ACHN (cell line): ENCODE measurements around the gene SLC2A4RG.

Experiments
- DNase-seq: peaks from one replicate; pipeline ENCODE4 v3.0.0-alpha.2; 2015
- in situ Hi-C: cut with HindIII; loops from 2 replicates; pipeline ENCODE4 v1.10.0; 2017; ENCODE audit warnings: low sequenced_read_pairs, low pct_ligation_motif_present, low pct_unique_long_range_greater_than_20kb

The SLC2A4RG gene

DNA sequence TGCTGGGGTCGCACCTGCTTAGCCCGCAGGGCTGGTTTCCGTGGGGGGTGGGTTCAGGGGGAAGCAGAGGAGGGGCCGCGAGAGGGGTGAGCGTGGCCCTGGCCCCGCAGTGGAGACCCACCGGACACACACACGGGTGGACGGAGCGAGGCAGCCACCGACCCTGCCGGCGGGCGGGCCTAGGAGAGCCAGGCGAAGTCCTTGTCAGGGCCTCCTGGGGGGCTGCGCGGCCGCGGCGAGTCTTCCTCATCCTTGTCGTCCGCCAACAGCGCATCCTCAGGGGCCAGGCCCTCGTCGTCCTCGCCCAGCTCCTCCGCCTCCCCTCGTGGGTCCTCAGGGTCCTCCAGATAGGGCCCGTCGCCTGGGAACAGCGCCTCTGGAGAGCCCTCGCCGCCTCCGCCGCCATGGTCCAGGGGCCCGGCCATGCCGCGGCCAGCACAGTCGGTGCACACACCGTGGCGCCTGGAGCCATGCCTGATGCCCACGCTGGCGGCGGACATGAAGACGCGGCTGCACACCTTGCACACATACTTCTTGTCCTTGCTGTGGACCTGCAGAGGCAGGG is 7.3 kb downstream of the SLC2A4RG start:
- DNase-seq = no peak
- in situ Hi-C loops = no loop called here

DNA sequence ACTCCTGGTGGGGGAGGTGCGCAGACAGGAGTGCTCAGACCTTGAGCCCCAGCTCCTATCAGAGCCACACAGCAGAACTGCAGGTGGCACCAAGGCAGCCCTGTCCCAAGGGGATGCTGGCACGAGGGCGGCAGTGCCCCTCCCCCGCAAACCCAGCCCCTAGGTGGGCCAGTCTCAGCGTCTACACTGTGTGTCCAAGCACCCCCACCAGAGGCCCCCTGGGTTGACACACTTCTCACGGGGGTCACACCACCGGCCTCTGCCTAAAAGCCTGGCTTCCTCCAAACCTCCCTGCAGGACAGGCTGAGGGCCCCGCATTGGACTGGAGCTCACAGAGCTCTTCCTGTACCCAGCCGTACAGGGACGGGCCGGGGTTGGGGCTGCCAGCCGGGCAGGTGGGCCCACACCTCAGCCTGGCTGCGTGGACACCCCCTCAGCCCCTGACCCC is 8.1 kb downstream of the SLC2A4RG start:
- in situ Hi-C loops = no loop called here
- DNase-seq = no peak

DNA sequence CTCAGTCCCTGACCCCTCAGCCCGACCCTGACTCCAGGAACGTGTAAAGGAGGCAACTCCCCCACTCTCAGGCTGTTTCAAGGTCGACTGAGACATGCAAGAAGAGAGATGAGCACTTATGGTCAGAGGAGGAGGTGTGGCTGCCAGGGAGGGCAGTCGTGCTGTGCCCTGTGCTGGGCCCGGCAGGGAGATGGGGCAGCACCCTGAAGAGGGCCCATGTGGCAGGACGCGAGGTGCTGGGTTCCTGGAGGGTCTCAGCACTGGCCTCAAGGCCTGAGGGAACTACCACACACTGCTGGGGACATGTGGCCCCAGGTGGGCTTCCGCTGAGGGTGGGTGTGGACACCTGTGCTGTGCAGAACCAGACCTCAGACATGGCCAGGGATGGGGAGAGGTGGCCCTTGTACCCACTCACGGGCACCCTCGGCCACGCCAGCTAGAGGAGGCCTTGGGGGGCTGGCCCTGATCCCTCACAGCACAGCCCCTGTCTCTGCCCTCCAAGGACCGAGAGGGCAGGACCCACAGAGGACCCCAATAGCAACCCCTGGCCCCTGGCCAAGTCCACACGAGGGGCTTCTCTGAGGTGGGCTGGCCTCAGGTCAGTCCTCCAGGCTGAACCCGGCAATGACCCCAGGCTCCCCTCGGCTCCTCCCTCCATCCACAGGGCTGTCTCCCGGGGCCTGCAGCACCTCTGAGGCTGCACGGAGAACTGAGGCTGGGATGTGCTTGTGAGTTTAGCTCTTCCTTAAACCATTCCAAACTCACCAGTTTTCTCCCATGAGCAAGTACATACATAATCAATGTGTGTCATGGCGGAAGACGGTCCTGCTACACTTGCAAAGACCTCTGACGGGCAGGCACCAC is 8.7 kb downstream of the SLC2A4RG start:
- in situ Hi-C loops = no loop called here
- DNase-seq = no peak

DNA sequence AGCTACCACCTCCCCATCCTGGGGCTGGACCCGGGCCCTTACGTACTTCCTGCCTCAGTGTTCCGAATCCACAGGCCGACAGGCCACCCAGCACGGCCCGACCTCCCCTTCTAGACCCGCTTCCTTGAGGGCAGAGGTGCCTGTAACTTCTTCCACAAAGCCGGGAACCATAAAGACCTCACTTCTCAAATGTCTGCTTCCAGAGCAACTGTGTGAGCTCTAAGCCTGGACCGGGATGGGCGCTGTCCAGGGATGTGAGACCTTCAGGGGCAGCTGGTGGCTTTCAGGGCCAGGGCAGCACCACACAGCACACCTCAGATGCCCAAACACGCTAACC is 9.3 kb downstream of the SLC2A4RG start:
- DNase-seq = no peak
- in situ Hi-C loops = no loop called here

DNA sequence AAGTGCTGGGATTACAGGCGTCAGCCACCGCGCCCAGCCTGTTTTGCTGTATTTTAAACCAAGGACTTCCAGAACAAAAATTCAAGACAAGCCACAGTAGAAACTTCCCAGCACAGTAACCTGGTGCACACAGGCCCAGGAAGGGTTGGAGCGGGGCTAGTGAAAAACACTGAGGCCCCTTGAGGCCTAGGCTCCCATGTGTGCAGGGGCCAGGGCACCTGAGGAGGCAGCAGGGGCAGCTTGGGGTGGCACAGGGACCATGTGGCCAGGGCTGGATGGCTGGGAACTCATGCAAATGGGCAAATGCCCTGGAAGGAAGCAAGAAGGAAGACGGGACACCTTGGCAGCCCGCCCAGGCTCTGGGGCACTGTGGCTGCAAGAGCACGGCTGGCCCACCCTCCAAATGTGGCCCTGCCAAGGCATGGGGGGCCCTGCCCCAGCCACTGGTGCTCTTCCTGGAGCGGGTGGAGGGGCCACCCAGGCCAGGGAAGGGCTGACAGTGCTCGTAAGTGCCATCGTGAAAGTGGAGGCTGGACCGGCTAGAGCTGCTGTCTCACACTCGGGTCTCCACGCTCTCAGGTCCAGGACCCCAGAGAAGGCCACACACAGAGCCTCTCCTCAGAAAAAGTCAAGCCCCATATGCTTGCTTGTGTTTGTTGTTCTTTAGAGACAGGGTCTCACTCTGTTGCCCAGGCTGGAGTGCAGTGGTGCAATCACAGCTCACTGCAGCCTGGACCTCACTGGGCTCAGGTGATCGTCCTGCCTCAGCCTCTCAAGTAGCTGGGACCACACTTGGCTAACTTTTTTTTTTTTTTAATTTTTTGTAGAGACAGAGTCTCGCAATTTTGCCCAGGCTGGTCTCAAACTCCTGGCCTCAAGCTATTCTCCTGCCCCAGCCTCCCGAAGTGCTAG is 10.3 kb downstream of the SLC2A4RG start:
- DNase-seq = no peak
- in situ Hi-C loops = no loop called here

DNA sequence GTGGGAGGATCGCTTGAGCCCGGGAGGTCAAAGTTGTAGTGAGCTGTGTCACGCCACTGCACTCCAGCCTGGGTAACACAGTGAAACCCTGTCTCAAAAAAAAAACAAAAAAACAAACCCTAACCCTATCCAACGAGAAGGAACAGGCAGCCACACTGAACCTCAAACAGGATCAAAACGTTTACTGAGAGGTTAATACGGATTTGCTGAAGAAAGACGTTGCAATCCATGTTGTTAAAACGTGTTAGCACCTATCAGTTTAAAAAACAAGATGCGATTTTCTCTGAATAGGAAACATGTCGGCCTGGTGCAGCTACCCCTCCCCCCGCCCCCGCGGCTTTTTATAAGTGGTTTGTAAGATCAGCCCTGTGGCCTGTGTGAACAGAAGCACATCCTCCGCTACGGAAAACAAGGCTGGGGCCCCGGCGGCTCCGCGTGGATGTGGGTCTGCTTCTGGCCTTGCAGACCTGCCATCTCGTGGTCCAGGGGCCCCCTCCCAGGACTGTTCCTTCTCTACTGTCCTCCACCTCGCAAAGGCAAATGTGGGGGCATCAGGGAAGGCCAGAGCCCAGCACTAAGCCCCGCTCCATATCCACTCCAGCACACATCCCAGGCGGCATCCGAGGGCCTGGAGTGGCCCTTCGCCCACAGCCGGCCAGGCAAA is 11.4 kb downstream of the SLC2A4RG start:
- in situ Hi-C loops = no loop called here
- DNase-seq = no peak

DNA sequence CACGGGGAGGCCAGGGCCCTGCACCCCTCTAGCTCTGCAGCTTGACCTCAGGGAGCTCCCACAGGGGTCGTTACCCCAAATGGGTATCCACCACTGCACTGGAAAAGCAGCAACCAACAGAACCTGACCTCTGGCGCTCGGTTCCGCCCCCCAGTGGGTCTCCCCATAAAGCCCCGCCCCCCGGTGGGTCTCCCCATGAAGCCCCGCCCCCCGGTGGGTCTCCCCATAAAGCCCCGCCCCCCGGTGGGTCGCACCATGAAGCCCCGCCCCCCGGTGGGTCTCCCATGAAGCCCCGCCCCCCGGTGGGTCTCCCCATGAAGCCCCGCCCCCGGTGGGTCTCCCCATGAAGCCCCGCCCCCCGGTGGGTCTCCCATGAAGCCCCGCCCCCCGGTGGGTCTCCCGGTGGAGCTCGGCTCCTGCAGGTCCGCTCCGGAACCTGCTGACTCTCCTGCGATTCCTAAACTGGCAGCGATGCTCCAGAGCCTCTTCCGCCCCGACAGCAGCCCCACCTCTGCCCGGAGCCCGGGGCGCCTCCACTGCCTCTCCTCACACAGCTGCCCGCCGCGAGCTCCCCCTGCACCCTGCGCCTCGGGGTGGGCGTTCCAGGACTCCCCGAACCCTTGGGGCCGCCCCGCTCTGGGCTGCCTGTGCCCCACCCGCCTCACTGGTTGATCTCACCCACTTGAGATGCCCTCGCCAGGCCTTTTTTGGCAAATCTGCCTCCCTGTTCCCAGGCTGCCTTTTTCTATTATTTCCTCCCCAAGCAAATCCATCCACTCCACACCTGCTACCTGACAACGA is 12.1 kb downstream of the SLC2A4RG start:
- in situ Hi-C loops = no loop called here

DNA sequence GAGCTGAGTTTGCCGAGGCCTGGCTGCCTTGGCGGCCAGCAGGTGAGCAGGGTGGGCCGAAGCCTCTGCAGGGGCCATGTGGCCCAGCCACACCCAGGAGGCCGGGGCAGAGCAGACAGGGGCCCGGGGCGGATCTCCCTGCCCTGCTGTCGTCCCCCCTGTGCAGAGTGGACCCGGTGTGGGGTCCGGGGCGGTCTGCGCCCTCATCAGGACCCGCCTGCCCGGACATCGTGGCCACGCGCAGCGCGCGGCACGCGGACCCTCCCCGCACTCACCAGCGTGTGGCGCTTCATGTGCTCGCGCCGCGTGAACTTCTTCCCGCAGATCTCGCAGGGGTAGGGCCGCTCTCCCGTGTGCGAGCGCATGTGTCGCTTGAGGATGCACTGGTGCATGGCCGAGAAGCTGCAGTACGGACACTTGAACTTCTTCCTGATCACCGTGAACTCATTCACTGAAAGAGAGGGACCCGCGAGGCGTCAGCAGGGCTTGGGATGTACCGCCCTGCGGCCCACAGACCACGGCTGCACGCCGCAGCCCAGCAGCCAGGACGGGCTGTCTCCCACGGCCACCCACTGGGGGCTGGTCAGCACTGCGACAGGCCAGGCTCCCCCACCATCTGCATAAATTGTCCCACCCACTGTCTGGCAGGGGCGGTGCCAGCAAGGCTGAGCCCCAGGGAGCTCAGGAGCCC is 13.0 kb downstream of the SLC2A4RG start:
- no peak for DNase-seq
- in situ Hi-C loops = no loop called here

More for the DNA sequence above, 12.1 kb downstream of the SLC2A4RG start:
- no peak for DNase-seq

DNA sequence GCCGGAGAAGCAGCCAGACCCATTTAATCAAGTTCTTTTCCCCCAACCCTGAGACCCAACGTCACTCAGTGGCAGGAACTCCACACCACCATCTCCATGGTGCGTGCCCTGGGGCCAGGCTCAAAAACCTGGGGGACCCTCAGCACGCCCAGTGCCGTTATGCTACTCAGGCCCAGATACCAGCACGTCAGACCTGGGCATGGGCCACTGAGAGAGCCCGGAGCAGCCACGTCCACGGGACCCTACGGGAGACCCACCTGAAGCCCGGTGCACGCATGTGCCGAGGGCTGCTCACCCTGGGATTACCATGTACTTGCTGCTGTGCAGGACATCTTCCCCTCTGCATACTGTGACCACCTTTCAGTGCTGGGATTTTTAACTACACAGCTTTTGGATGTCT is 13.8 kb downstream of the SLC2A4RG start:
- in situ Hi-C loops = no loop called here

DNA sequence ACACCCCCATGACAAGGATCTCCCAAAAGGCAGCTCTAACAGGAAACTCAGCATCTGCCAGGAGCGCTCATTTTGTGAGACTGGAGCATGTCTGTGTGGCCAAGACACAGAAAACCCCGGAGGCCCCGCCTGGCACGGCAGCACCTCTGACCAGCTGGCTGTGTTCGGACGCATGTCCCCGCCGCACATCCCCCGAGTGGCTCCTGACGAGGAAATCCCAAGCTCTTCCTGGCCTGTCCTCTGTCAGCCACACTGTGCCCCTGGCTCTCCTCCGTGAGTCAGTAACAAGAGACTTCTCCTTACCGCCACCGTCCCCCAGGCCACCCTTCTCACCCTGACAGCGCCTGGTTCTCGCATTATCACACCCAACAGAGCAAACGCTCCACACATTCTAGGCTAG is 14.4 kb downstream of the SLC2A4RG start:
- in situ Hi-C loops = no loop called here
- DNase-seq = no peak

More for the DNA sequence above, 13.8 kb downstream of the SLC2A4RG start:
- no peak for DNase-seq

DNA sequence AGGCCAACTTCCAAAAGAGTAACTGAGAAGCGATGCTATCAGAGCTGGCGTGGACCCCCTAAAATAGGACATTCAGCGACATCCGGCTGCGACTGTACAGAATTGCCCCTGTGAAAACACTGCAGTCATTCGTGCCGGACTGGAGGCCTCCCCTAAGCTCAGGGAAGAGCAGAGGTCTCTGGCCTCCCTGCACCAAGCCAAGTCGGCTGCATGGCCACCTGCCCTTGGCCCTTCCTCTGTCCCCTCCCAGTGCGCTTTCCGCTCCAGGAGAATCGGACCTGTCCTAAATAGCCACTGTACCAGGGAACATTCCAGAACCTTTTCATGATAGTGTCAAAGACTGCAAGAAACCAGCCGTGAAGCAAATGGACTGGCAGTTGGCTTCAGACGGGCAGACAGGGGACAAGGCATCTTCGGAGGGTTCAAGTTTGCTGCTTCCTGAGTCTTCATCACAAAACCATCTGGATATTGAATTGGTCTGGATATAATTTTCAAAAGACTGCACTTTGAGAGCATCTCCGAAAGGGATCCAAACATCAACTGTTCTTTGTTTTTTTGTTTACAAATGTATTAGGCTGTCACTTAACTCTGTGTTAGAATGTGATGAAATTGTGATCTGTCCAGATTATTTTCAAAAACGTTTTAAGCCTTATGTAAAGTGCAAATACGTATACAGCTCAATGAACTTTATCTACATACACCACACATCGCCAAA is 16.5 kb downstream of the SLC2A4RG start:
- in situ Hi-C loops = no loop called here
- DNase-seq = no peak

DNA sequence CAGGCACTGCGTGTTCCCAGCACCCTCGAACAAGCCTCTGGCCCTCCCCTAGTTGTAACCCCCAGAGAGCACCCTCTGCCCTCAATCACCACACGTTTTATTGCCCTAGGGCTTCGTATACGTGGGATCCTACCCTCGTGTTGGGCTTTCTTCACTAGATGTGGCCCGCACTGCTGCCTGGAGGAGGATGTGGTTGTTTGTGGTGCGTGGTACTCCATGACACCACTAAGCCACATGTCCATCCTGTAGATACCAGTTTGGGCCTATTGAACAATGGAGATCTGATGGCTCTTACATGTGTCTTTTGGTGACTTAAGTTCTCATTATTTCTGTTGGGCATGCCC is 17.0 kb downstream of the SLC2A4RG start:
- DNase-seq = no peak
- in situ Hi-C loops = no loop called here

DNA sequence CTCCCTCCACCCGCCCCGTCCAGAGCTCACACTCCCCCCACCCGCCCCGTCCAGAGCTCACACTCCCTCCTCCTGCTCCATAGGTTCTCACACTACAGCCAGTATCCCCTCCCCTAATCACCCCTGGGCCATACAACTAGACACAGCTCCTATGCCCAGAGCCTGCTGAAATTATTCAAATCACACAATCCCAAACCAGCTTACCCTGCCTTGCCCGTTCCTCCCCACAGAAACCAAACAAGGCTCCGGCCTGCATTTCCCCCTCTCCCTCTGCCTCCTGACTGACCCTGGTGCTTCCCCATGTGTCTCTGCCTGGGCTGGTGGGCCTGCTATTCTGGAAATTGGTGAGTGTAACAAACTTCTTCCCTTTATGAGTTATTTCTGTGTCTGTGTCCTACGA is 18.6 kb downstream of the SLC2A4RG start:
- in situ Hi-C loops = no loop called here
- DNase-seq = no peak

DNA sequence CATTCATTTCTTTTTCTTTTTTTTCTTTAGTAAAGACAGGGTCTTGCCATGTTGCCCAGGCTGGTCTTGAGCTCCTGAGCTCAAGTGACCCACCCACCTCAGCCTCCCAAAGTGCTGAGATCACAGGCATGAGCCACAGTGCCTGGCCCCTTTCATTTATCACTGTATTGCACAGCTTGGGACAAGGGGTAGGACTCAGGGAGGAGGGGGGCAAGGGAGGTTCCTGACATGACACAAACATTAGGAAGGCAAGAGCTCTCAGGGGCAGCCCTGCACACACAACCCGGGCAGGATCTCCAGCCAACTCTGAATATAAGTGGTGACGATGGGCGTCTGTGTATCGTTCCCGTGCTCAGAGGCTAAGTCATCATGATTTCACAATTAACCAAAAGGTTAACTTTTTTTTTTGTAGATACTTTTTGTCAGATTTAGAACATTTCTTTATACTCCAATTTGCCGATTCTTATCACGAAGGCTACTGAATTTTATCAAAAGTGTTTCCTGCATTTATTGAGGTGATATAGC is 19.9 kb downstream of the SLC2A4RG start:
- DNase-seq = no peak
- in situ Hi-C loops = no loop called here

DNA sequence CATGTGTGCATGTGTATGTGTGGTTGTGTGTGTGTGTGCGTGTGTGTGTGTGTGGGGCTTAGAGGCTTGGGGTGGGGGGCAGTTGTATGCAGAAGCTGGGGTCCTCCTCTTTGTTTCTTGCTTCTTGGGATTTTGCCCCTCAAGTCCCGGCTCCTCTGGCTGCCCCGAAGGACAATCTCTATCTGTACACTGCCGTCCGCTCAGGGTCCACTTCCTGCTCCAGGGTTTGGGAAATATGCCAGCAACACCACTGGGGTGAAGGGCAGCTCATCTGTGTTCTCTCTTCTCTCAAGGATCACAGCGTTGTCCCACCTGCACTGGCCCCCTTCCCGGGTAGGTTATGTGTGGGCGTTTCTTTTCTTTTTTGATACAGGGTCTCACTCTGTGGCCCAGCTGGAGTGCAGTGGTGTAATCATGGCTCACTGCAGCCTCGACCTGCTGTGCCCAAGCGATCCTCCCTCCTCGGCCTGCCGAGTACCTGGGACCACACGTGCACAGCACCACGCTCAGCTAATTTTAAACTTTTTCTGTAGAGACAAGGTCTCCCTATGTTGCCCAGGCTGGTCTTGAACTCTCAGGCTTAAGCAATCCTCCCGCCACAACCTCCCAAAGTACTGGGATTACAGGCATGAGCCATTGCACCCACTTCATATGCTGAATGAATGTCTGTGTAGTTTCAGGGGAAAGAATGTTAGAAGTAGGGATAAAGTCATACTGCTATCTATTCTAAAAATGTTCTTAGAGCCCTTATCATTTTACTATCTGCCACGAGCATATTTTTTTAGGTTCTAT is 25.7 kb downstream of the SLC2A4RG start:
- DNase-seq = no peak
- in situ Hi-C loops = no loop called here

DNA sequence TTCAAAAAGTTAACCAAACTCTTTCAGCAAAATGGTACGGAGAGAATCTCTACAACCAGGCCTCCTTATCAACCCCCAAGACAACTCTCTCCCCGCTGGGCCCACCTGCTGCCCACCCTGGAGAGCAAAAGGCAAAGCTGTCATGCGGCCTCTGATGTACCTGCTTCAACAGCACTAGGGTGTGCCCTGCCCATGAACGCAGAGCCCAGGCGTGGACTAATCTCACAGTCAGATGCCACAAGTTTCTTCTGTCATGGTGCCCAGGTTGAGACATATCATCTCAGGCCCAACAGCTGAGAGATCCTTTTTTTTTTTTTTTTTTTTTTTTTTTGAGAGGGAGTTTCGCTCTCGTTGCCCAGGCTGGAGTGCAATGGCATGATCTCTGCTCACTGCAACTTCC is 26.3 kb downstream of the SLC2A4RG start:
- DNase-seq = no peak
- in situ Hi-C loops = no loop called here
